Neural crest cell (in vitro differentiated cells): Measurements from ENCODE around the gene SUPV3L1. TPM values are rescaled to one million over a fixed set of nuclear protein-coding genes. Genes with fewer than 3 reads are reported as not detected.
A peak's percentile ranks its signal among the peaks of the same experiment; 100 is the strongest.
"Not testable (repeated sequence)": the region's sequence is repeated elsewhere in the genome, so short reads cannot be mapped to it uniquely, and the experiment has no call there.

Source experiments
- DNase-seq: peaks from one replicate; pipeline ENCODE4 v3.0.0; 2021; ENCODE audit warnings: low read depth, mixed read lengths, low spot score
- H3K27ac Mint-ChIP-seq: one replicate; pipeline ENCODE4 v1.8.0; 2021; ENCODE audit warnings: mild to moderate bottlenecking, mixed read lengths; ENCODE audit not compliant: unreplicated experiment
- H3K27me3 Mint-ChIP-seq: 2 replicates; pipeline ENCODE4 v1.8.0; 2021; ENCODE audit warnings: low read depth, mild to moderate bottlenecking, mixed read lengths
- H3K36me3 Mint-ChIP-seq: 2 replicates; pipeline ENCODE4 v1.8.0; 2021; ENCODE audit warnings: low read depth, mild to moderate bottlenecking, mixed read lengths
- H3K4me1 Mint-ChIP-seq: 2 replicates; pipeline ENCODE4 v1.8.0; 2021; ENCODE audit warnings: mixed read lengths
- H3K4me3 Mint-ChIP-seq: one replicate; pipeline ENCODE4 v1.8.0; 2021; ENCODE audit warnings: mild to moderate bottlenecking, mixed read lengths
- H3K9me3 Mint-ChIP-seq: 2 replicates; pipeline ENCODE4 v1.8.0; 2021; ENCODE audit warnings: mixed read lengths
- total RNA-seq: library from RNA; stranded (reverse); gene quantifications from 2 replicates; pipeline ENCODE4 v1.2.1, GENCODE V29; 2021
- TF ChIP-seq, protein P1 (sequence below): fragments of 200-600 bp; sonication (generic); conservative IDR thresholded peaks from 2 replicates; pipeline ENCODE4 v1.5.0; 2021; ENCODE audit warnings: antibody characterized with exemption, mild to moderate bottlenecking

Gene SUPV3L1
- total RNA-seq, 1 donor from 2014 or later: 39.4 TPM

DNA sequence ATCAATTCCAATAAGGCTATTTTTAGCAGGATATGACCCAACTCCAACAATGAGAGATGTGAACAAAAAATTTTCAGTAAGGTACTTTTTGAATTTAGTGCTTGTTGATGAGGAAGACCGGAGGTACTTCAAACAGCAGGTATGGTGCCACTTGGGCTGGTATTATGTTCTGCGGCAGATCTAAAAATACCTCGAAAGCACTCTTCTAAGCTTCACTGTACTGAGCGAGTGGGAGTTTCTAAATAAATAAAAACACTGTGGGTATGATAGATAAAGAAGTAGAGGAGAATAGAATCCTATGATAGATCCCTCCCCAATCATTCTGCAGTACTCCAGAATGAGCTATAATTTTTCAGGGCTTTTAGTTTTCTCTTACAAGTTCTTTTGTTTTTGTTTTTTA, 11.5 kb upstream of the SUPV3L1 start:
- DNase-seq: no peak

DNA sequence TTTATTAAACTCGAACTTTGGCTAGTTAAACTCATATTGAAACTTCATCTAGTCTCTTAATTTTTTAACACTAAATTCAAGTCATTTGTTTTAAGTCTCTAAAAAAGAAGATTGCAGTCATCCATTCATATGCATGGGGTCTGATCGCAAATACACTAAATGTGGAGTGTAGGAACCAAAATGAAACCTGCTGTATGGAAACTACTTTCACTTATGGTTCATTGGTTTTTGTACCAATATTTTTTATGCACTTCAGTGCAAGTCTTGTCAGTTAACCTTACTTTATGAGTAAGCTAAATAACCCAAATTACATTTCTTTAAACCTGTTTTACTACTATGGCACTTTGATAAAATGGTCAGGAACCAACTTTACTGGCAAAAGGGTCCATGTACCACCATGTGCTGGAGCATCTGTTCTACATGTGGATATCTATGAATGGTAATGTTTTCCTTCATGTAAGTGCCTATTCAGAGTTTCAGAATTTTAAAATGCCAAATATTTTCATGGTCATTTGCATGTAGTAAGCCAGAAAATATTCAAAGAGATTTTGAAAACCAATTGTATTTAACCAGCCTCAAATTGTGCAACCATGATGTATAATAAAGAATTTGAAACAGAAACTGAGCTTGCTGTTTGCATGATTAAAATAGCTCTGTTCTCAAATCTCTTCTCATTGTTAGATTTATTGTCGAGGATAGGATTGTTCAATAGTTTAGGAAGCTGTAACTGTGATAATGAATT, 7.6 kb upstream of the SUPV3L1 start:
- DNase-seq: no peak
- H3K27ac Mint-ChIP-seq: no peak overlapping the region
- no peaks in the 10 kb centered on the region for H3K36me3 Mint-ChIP-seq
- H3K4me1 Mint-ChIP-seq: no peaks in the 10 kb centered on the region
- no peak overlapping the region for H3K4me3 Mint-ChIP-seq
- TF ChIP-seq, protein P1, sequence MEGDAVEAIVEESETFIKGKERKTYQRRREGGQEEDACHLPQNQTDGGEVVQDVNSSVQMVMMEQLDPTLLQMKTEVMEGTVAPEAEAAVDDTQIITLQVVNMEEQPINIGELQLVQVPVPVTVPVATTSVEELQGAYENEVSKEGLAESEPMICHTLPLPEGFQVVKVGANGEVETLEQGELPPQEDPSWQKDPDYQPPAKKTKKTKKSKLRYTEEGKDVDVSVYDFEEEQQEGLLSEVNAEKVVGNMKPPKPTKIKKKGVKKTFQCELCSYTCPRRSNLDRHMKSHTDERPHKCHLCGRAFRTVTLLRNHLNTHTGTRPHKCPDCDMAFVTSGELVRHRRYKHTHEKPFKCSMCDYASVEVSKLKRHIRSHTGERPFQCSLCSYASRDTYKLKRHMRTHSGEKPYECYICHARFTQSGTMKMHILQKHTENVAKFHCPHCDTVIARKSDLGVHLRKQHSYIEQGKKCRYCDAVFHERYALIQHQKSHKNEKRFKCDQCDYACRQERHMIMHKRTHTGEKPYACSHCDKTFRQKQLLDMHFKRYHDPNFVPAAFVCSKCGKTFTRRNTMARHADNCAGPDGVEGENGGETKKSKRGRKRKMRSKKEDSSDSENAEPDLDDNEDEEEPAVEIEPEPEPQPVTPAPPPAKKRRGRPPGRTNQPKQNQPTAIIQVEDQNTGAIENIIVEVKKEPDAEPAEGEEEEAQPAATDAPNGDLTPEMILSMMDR: no peak
- H3K9me3 Mint-ChIP-seq: no peaks in the 10 kb centered on the region
- H3K27me3 Mint-ChIP-seq: no peaks in the 10 kb centered on the region

More for the DNA sequence above, 11.5 kb upstream of the SUPV3L1 start:
- no peak overlapping the region for H3K4me3 Mint-ChIP-seq
- H3K36me3 Mint-ChIP-seq: peaks cover 3% of the 10 kb centered on the region
- no peak overlapping the region for H3K27ac Mint-ChIP-seq
- H3K27me3 Mint-ChIP-seq: no peaks in the 10 kb centered on the region
- TF ChIP-seq, protein P1: no peak
- H3K9me3 Mint-ChIP-seq: no peaks in the 10 kb centered on the region
- no peaks in the 10 kb centered on the region for H3K4me1 Mint-ChIP-seq

DNA sequence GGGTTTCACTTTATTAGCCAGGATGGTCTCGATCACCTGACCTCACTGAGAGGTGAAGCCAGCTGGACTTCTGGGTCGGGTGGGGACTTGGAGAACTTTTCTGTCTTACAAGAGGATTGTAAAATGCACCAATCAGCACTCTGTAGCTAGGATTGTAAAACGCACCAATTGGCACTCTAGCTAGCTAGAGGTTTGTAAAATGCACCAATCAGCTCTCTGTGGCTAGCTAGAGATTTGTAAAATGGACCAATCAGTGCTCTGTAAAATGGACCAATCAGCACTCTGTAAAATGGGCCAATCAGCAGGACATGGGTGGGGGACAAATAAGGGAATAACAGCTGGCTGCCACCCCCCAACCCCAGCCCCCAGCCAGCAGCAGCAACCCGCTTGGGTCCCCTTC, 4.7 kb upstream of the SUPV3L1 start:
- DNase-seq, H3K36me3 Mint-ChIP-seq, H3K27ac Mint-ChIP-seq, H3K4me3 Mint-ChIP-seq, H3K27me3 Mint-ChIP-seq, H3K4me1 Mint-ChIP-seq, H3K9me3 Mint-ChIP-seq: not testable (repeated sequence)

DNA sequence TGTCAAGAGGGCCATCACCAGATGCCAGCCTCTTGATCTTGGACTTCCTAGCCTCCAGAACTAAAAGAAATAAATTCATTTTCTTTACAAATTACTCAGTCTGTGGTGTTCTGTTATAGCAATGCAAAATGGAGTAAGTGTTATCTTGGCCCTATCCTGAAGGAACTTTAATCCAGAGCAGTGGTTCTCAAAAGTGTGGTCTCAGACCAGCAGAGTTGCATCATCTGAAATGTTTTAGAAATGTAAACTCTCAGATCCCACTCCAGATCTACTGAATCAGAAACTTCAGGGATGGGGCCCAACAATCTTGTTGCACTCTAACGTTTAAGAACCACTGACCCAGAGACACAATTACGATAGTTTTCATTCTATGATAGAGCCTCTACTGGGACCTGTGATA, 3.2 kb upstream of the SUPV3L1 start:
- Mint-ChIP-seq H3K4me3 (peak overlapping the region; percentile 8), H3K9me3 (no peaks in the 10 kb centered on the region), H3K27me3 (no peaks in the 10 kb centered on the region), H3K27ac (no peak overlapping the region), H3K36me3 (no peaks in the 10 kb centered on the region), H3K4me1 (peaks cover 19% of the 10 kb centered on the region)
- DNase-seq: no peak
- TF ChIP-seq, protein P1: no peak

DNA sequence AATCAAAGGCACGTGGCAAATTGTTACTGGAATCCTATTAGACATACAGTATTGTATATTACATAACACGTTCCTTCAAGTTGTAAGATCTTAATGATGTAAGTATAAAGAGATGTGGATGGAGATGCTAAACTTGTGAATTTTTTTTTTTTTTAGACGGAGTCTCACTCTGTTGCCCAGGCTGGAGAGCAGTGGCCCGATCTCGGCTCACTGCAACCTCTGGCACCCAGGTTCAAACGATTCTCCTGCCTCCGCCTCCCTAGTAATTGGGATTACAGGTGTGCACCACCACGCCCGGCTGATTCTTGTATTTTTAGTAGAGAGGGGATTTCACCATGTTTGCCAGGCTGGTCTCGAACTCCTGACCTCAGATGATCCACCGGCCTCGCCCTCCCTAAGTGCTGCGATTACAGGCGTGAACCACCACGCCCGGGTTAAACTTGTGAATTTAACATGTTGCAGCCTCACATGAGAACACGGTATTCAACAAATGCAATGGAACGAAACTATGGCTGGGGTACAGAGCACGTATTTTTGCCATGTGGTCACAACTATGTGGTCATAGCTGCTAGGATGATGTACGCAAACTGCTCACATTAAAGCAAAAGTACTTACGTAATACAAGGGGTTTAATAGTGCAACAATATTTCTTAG, 818 bp upstream of the SUPV3L1 start:
- peak overlapping the region; percentile 100 for H3K27ac Mint-ChIP-seq
- no peak for DNase-seq
- peaks cover 22% of the 10 kb centered on the region for H3K4me1 Mint-ChIP-seq
- H3K36me3 Mint-ChIP-seq: no peaks in the 10 kb centered on the region
- H3K27me3 Mint-ChIP-seq: no peaks in the 10 kb centered on the region
- TF ChIP-seq, protein P1: no peak
- peak overlapping the region; percentile 94 for H3K4me3 Mint-ChIP-seq
- H3K9me3 Mint-ChIP-seq: no peaks in the 10 kb centered on the region
